NCI-H2029 (cell line): ENCODE results near the gene ZNF770.
"Not testable (repeated sequence)": the region's sequence is repeated elsewhere in the genome, so short reads cannot be mapped to it uniquely, and the experiment has no call there.

Experiments
- DNase-seq: peaks from one replicate; lab custom pipeline; 2025; lab: John Stamatoyannopoulos, UW

Gene ZNF770

GRCh38 chr15:34976743-34977142 lies 11.3 kb downstream of the ZNF770 start:
- no peak for DNase-seq

- no peak for DNase-seq
Observed at GRCh38 chr15:34976073-34976472, 12.0 kb downstream of the ZNF770 start.

- no peak for DNase-seq
Observed at GRCh38 chr15:34973512-34973911, 14.6 kb downstream of the ZNF770 start.

- not testable (repeated sequence) for DNase-seq
Observed at GRCh38 chr15:34970098-34970643, 17.9 kb downstream of the ZNF770 start.

GRCh38 chr15:34969340-34970097 lies 18.6 kb downstream of the ZNF770 start, which contains the start of gene AQR:
AQR (minus strand) TSS chr15:34969742; CDS start chr15:34969613, 129 bp downstream.
- DNase-seq = peak; percentile 85

- no peak for DNase-seq
Observed at GRCh38 chr15:34964277-34964676, 23.8 kb downstream of the ZNF770 start.

GRCh38 chr15:34953851-34954250 lies 34.2 kb downstream of the ZNF770 start:
- DNase-seq = no peak

- DNase-seq = no peak
Observed at GRCh38 chr15:34952481-34952880, 35.6 kb downstream of the ZNF770 start.

- DNase-seq = no peak
Observed at GRCh38 chr15:34951993-34952392, 36.1 kb downstream of the ZNF770 start.

- no peak for DNase-seq
Observed at GRCh38 chr15:34944936-34945335, 43.2 kb downstream of the ZNF770 start.

GRCh38 chr15:34943711-34944110 lies 44.4 kb downstream of the ZNF770 start:
- DNase-seq = no peak

GRCh38 chr15:34943264-34943663 lies 44.8 kb downstream of the ZNF770 start:
- not testable (repeated sequence) for DNase-seq

GRCh38 chr15:34942363-34942762 lies 45.7 kb downstream of the ZNF770 start:
- peak; percentile 78 for DNase-seq

GRCh38 chr15:34941831-34942230 lies 46.3 kb downstream of the ZNF770 start:
- DNase-seq = no peak

- no peak for DNase-seq
Observed at GRCh38 chr15:34941185-34941698, 46.8 kb downstream of the ZNF770 start.

GRCh38 chr15:34933432-34933975 lies 54.6 kb downstream of the ZNF770 start:
- DNase-seq = no peak

GRCh38 chr15:34928349-34928748 lies 59.7 kb downstream of the ZNF770 start:
- DNase-seq = not testable (repeated sequence)
